ENCODE results near the gene LRRTM2.
"Not testable (repeated sequence)": the region's sequence is repeated elsewhere in the genome, so short reads cannot be mapped to it uniquely, and the experiment has no call there.

LRRTM2 gene

GRCh38 chr5:138878437-138879235, 3.5 kb upstream of the LRRTM2 start:
- no peak for DNase-seq

GRCh38 chr5:138876811-138877210, 1.7 kb upstream of the LRRTM2 start:
- no peak for DNase-seq

DNA sequence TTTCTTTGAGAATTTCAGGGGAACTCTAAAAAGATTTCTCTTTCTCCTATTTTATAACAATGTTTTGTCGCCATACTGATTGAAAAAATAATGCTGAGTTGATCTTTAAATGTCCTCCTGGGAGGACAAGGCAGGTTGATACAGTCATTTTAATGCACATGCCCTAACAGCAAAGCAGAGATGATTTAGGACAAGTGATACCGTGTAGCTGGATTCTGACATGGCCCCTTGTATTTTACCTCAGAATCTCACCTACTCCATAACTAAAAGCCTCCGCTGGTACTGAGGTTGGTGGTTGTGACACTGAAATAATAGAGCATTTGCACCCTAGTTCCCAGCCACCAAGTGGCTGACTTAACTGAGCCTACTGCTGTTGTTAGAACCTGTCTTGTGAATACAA, 811 bp upstream of the LRRTM2 start:
- no peak for DNase-seq

DNA sequence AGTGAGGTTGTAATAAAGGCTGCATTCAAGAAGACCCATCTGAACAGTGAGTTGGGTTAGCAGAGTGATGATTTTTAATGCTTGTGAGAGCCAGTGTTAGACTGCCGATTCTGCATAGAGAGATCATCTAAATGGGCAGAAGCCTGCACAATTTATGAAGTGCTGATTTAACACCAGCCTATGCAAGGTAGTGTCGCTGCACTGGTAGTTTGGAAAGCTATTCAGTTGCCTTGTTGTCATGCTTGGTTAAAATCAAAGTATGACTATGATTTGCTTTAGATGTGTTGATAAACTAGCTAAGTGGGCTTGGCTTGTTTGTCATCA, 379 bp upstream of the LRRTM2 start:
- no peak for DNase-seq

- no peak for DNase-seq
These were observed 894 bp downstream of the LRRTM2 start for GRCh38 chr5:138874241-138874640.

DNA sequence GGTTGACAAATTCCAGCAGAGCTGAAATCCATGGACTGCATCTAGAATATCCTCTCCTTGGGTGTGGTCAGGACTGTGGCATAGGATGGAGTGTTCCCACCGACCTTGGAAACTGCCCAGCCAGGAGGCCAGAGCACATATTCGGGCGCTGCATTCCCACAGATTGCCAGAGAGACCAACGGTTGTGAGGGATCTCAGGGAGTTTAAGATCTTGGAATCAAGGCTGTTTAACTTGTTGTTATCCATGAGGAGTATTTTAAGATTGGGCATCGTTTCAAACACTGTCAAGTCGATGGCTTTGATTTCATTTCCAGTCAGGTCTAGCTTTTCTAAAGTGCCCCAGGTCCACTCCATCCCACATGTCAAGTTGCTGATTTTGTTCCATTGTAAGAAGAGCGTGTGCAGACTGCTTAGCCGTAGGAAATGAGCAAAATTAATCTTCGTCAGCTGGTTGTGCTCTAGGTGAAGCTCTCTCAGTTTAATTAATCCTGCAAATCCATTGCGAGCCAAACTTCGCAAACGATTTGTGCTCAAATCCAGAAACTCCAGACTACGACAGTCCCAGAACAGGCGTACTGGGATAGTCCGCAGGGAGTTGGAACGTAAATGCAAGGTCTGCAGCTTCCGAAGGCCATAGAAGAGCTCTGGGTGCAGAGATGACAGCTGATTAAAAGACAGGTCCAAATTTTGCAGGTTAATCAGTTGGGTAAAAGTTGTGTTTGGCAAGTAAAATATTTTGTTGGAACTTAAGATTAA, 1.5 kb downstream of the LRRTM2 start:
- no peak for DNase-seq

DNA sequence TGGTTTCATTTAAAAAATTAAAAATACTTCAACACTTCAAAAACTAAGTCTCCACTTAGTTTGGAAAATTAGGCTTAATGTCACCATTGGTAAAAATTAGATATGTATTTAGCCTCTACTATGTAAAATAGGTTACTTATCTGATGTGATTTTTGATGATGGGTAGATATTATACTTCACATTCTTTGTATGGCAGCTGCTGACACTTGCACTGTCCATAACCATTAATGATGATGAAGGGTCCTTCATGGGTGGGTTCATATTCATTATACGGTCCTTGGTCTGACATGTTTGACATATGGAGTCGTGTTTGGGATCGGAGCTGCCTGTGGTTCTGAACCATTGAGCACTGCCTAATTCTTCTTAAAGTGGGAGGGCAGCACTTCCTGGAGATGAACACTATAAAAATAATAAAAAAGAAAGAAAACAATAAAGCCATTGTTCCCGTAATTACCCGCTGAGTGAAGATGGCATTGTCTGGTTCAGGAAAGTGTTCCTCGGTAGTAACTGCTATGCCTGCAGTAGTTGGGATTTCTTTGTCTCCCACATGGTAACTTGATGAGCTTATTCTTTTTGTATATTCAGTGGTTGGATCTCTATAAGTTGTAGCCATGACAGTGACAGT, 2.2 kb downstream of the LRRTM2 start:
- no peak for DNase-seq

- no peak for DNase-seq
These were observed 4.5 kb downstream of the LRRTM2 start for GRCh38 chr5:138870611-138871010.

DNA sequence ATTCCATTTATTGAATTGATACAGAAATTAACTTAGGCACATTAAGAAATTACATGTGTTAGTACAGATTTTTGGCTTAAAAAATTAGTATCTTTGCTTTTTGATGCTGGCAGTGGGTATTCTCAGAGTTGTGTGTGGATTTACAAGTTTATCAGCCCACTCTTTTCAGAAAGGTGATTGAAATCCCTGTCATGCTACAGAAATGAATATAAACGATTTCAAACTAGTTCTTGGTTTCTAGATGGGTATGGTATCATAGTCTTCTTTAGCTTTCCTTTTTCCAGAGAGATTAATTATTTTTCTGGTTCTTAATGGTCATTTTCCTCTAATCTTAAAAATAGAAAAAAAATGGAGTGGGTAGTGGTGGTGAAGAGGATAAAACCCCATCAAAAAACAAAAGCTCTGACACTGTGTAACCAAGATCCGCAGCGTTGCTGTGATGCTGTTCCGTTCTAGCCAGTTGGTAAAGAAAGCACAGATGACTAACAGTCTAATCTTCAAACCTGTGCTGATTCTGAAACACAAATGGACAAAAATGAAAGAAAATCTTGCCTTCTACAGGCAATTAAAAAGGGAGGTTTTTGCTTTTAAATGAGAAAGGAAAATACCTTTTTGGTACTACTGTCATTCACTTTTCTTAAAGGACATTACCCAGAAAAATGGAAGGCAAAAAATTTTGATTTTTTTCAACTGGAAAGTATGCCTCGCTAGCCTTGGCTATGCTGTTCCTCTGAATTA, 5.2 kb downstream of the LRRTM2 start:
- no peak for DNase-seq

GRCh38 chr5:138869038-138869437, 6.1 kb downstream of the LRRTM2 start:
- no peak for DNase-seq

DNA sequence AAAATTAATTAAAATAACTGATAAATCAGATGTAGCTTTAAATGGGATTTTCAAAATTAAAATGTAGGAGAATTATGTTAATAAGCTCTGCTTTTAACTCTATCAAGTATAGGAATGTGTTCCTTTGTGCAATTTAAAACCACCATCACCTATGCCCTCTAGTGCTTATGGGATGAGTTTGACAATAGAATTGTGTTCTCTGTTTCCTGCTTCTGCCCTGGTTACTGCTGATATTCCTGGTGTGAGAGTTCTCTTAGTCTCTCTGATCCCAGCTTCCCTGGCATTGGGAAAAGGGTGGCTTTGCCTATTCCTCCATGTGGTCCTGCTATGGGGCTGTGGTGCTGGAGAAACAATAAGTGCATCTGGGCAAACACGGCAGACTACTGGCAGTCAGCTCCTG, 8.1 kb downstream of the LRRTM2 start:
- no peak for DNase-seq

GRCh38 chr5:138853132-138853531, 22.0 kb downstream of the LRRTM2 start:
- no peak for DNase-seq

DNA sequence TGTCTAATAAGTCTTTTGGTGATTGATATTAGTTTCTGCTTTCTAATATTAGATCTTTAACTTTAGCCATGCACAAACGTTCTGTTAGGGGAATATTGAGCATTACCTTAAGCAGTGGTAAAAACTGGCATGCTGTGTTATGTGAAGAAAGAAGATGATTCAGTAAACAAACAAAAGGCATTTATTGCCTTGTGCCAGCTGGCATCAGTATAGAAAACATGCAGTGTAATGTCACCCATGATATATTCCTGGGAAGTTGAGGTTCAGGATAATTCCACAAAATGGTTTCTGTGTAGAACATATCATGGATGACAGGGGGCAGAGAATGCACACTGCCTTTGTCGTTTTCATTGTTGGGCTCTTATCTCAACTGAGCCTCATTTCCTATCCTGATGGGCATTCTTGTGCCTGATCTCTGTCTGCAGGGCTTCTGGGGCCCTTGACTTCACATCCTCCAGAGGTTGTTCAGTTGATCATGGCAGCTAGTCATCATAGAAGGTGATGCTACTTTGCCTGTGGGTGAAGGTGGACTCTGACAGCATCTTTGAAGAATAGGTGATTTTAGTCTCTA, 24.2 kb downstream of the LRRTM2 start:
- DNase-seq, result no peak

DNA sequence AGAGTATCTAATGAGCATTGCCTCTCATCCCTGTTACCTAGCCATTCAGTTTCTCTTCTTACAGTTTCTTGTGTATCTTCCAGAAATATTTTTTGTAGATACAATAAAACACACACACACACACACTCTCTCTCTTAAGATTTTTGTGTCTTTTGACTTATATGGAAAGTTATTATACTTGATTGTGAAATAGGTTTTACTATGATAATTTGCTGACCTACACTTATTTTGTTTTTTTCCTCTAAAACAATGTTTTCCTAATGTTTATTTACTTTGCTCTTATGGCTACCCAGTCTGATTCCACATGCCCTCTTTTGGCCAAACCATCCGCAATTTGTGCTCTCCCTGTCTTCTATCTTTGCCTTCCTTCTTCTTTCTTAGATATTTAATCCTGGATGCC, 25.3 kb downstream of the LRRTM2 start:
- no peak for DNase-seq

- no peak for DNase-seq
These were observed 25.7 kb downstream of the LRRTM2 start for GRCh38 chr5:138849439-138849838.

DNA sequence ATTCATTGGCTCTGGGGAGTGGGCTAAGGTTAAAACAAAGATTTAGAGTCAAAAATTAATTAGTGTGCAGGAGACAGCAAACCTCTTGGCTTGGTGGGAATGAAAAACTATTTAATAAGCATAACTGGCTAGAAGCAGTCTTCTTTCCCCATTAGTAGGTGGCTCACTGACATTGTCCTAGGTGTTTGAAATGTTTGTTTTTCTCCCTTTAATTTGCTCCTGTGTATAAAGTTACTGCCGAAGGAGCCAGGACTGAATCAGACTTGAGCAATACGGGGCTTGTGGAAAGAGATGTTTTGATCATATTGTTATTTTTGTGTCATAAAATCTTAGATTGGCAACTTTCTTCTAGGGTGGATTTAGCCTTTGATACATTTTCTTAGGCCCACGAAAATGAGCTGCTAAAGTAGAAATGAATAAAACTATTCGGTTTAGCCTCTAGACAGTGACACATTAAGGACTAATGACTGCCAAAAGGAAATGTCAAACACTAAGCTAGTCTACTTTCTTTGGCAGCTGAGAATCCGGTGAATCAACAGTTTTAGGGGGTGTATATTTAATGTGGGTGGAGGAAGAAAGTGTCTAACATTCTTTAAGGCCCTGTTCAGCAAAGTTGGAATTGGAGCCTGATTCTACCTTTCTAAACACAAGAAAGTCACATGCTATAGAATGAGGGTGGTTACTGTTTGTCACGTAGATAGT, 30.2 kb downstream of the LRRTM2 start:
- DNase-seq, result no peak

DNA sequence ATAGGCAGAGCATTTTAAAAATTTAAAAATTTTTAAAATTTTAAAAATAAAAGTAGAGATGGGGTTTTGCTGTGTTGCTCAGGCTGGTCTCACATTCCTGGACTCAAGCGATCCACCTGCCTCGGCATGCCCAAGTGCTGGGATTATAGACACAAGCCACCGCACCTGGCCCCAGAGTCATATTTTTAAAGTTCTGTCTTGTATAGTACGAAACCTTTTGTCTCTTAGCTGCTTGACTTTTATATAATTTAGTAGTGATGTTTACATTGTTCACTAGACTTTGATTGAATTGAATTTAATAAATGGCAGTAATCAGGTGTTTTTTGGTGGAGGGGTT, 31.0 kb downstream of the LRRTM2 start:
- no peak for DNase-seq

GRCh38 chr5:138843316-138844124, 31.6 kb downstream of the LRRTM2 start:
- DNase-seq, result no peak

DNA sequence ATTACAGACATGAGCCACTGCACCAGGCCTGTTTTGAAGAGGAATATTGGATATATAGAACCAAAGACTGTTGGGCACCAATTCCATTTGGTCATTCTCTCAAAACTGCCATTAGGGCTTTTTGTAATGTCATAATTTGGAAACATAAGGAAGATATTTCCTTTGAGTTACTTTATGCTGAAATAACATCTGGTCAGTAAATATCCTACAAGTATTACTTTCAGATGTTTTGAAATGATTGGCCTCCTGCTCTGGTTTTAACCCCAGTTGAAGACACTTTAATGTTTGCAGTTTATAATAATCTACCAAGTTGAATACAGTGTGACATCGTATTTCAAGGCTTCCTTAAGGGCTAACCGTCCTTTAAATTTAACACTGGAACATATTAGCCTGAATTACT, 33.6 kb downstream of the LRRTM2 start:
- DNase-seq, result no peak

GRCh38 chr5:138840103-138840502, 35.0 kb downstream of the LRRTM2 start:
- no peak for DNase-seq

DNA sequence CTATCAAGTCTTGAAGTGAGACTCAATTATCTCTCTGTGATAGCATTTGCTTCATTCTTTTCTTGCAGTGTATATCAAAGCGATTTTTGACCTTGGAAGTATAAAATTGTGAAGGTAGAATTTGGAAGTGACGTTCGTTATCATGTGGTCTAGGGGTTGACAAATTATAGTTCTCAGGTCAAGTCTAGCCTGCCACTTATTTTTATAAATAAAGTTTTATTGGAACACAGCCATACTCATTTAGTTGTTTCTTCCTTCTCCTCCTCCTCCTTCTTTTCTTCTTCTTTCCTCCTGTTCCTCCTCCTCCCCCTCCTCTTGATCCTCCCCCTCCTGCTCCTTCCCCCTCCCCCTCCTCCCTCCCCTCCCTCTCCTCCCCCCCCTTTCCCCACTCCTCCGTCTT, 38.0 kb downstream of the LRRTM2 start:
- DNase-seq, result no peak

DNA sequence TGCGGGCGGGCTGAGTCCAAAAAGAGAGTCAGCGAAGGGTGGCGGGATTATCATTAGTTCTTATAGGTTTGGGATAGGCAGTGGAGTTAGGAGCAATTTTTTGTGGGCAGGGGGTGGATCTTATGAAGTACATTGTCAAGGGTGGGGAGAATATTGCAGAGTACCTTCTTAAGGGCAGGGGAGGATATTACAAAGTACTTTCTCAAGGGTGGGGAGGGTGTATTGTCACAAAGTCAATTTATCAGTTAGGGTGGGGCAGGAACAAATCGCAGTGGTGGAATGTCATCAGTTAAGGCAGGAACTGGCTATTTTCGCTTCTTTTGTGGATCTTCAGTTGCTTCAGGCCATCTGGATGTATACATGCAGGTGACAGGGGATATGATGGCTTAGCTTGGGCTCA, 40.3 kb downstream of the LRRTM2 start:
- DNase-seq, result not testable (repeated sequence)

All from CD4-positive, alpha-beta T cell treated with Interleukin-21 for 1 hour (primary cell).